HCT116 (cell line): ENCODE data around the gene ZWILCH. TPM values are rescaled to one million over a fixed set of nuclear protein-coding genes. Genes with fewer than 3 reads are reported as not detected.
A peak's percentile ranks its signal among the peaks of the same experiment; 100 is the strongest.

Source experiments
- ATAC-seq: fragments of 200-7000 bp; cut with Tn5 transposase; 2 replicates; pipeline ENCODE4 v1.9.1; 2020; ENCODE audit warnings: mild to moderate bottlenecking, moderate library complexity
- BruUV-seq: library from RNA; stranded (reverse); fragments of 400-500 nt; replicated peaks from 2 replicates; lab custom pipeline; 2021; lab: Mats Ljungman, UMichigan
- CTCF ChIA-PET: fragments of 300-600 bp; sonication (Branson Sonifier 250); formaldehyde crosslinking; loops from one replicate; lab custom pipeline; 2021; ENCODE audit warnings: antibody characterized with exemption; lab: Charles Lee
- POLR2A ChIA-PET: fragments of 300-600, 350-600 bp; sonication (Branson Sonifier 250); formaldehyde crosslinking; loops from one replicate; lab custom pipeline; 2021; ENCODE audit warnings: antibody characterized with exemption; lab: Charles Lee
- RAD21 ChIA-PET, 2 experiments: fragments of 300-600 bp; sonication (Branson Sonifier 250); formaldehyde crosslinking; loops; one replicate each; lab custom pipeline; 2023; ENCODE audit warnings: low total read pairs in 2 of 2; ENCODE audit not compliant: uncharacterized antibody in 2 of 2, unreplicated experiment in 2 of 2, low non-redundant PET in 1 of 2; lab: Charles Lee
- DNase-seq: peaks from one replicate; pipeline ENCODE4 v3.0.0-alpha.2; 2010; ENCODE audit warnings: low read depth, low spot score
- H2AFZ ChIP-seq: fragments of 200-600 bp; shearing (Covaris generic), sonication (generic); 2 replicates; pipeline ENCODE4 v1.6.1; 2017; ENCODE audit warnings: low read depth, mixed run types, mixed read lengths, antibody characterized with exemption, low read length; ENCODE audit not compliant: poor library complexity, severe bottlenecking
- H3K27ac ChIP-seq: 2 replicates; pipeline ENCODE4 v1.5.1; 2012; ENCODE audit warnings: low read depth, low read length
- H3K27me3 ChIP-seq: fragments of 200-600 bp; sonication (generic); 2 replicates; pipeline ENCODE4 v1.6.1; 2016; ENCODE audit warnings: mixed run types, low read length, mixed read lengths; ENCODE audit not compliant: insufficient read depth
- H3K36me3 ChIP-seq, 2 experiments: fragments of 200-500 bp in 1 of 2; fragments of 200-600 bp in 1 of 2; sonication (Bioruptor generic) in 1 of 2; sonication (generic) in 1 of 2; 2 replicates each; pipeline versions ENCODE4 v1.5.1 to v1.6.1; 2014 to 2016; ENCODE audit warnings: low read length in 2 of 2, inconsistent platforms in 1 of 2, mixed read lengths in 1 of 2, mixed run types in 1 of 2; ENCODE audit not compliant: insufficient read depth in 2 of 2, control insufficient read depth in 1 of 2
- H3K4me1 ChIP-seq, 2 experiments: fragments of 200-600 bp in 1 of 2; sonication (generic) in 1 of 2; 2 replicates each; pipeline versions ENCODE4 v1.5.1 to v1.6.1; 2012 to 2017; ENCODE audit warnings: low read length in 2 of 2, inconsistent platforms in 1 of 2, mild to moderate bottlenecking in 1 of 2, mixed read lengths in 1 of 2, mixed run types in 1 of 2, moderate library complexity in 1 of 2; ENCODE audit not compliant: insufficient read depth in 2 of 2, control insufficient read depth in 1 of 2
- H3K4me2 ChIP-seq: fragments of 200-600 bp; sonication (generic); 2 replicates; pipeline ENCODE4 v1.6.1; 2017; ENCODE audit warnings: mixed run types, low read length, mixed read lengths
- H3K4me3 ChIP-seq, 2 experiments: fragments of 200-600 bp in 1 of 2; sonication (generic) in 1 of 2; replicated peaks in 1 of 2; 2 replicates each; pipeline ENCODE4 v1.5.1; 2011 to 2016; ENCODE audit warnings: low read length in 2 of 2, control low read depth in 1 of 2, low read depth in 1 of 2, mild to moderate bottlenecking in 1 of 2, mixed read lengths in 1 of 2, mixed run types in 1 of 2
- H3K79me2 ChIP-seq: fragments of 200-600 bp; sonication (generic); 2 replicates; pipeline ENCODE4 v1.6.1; 2017; ENCODE audit warnings: mild to moderate bottlenecking, mixed run types, low read length, moderate library complexity, mixed read lengths; ENCODE audit not compliant: insufficient read depth
- H3K9ac ChIP-seq: fragments of 200-600 bp; sonication (generic); 2 replicates; pipeline ENCODE4 v1.6.1; 2016; ENCODE audit warnings: low read length, mixed read lengths
- H3K9me2 ChIP-seq: fragments of 200-600 bp; sonication (generic), shearing (Covaris generic); 2 replicates; pipeline ENCODE4 v1.6.1; 2017; ENCODE audit warnings: mixed run types, mild to moderate bottlenecking, moderate library complexity; ENCODE audit not compliant: insufficient read depth
- H3K9me3 ChIP-seq, 2 experiments: fragments of 200-500 bp in 1 of 2; fragments of 200-600 bp in 1 of 2; sonication (Bioruptor generic) in 1 of 2; sonication (generic) in 1 of 2; 2 replicates each; pipeline ENCODE4 v1.6.1; 2014 to 2017; ENCODE audit warnings: low read length in 2 of 2, mixed read lengths in 2 of 2, inconsistent platforms in 1 of 2, low read depth in 1 of 2, mild to moderate bottlenecking in 1 of 2, mixed run types in 1 of 2, moderate library complexity in 1 of 2; ENCODE audit not compliant: control insufficient read depth in 1 of 2, insufficient read depth in 1 of 2
- H4K20me1 ChIP-seq: fragments of 200-600 bp; sonication (generic), shearing (Covaris generic); 2 replicates; pipeline ENCODE4 v1.6.1; 2017; ENCODE audit warnings: mixed run types, mild to moderate bottlenecking, moderate library complexity; ENCODE audit not compliant: insufficient read depth
- CBX3 ChIP-seq: IDR thresholded peaks from 2 replicates; pipeline ENCODE4 v1.6.1; 2012; ENCODE audit warnings: low read depth
- EGR1 ChIP-seq: IDR thresholded peaks from 2 replicates; pipeline ENCODE4 v1.6.1; 2012; ENCODE audit warnings: low read depth
- POLR2A ChIP-seq: IDR thresholded peaks from 2 replicates; pipeline ENCODE4 v1.7.0; 2011; ENCODE audit warnings: borderline replicate concordance; ENCODE audit not compliant: insufficient read depth, insufficient read length; ENCODE audit errors: extremely low read depth
- POLR2AphosphoS5 ChIP-seq: IDR thresholded peaks from 2 replicates; pipeline ENCODE4 v1.6.1; 2011; ENCODE audit warnings: mild to moderate bottlenecking, low read depth, low read length, moderate library complexity
- SIN3A ChIP-seq: IDR thresholded peaks from 2 replicates; pipeline ENCODE4 v1.6.1; 2012; ENCODE audit warnings: low read depth
- SP1 ChIP-seq: IDR thresholded peaks from 2 replicates; pipeline ENCODE4 v1.6.1; 2012; ENCODE audit warnings: low read depth
- YY1 ChIP-seq: IDR thresholded peaks from 2 replicates; pipeline ENCODE4 v1.6.1; 2011; ENCODE audit warnings: low read length, low read depth, moderate library complexity, mild to moderate bottlenecking; ENCODE audit not compliant: insufficient replicate concordance; ENCODE audit errors: extremely low read depth
- ZBTB33 ChIP-seq: IDR thresholded peaks from 2 replicates; pipeline ENCODE4 v1.6.1; 2011; ENCODE audit warnings: mild to moderate bottlenecking, low read length, moderate library complexity; ENCODE audit not compliant: insufficient replicate concordance; ENCODE audit errors: extremely low read depth
- ZFX ChIP-seq: fragments of 450-650 bp; IDR thresholded peaks from 2 replicates; pipeline ENCODE4 v1.6.1; 2017
- intact Hi-C: fragments of 100-400 bp; cut with micrococcal nuclease; formaldehyde crosslinking; loops from 2 replicates; pipeline ENCODE4 v1.10.0; 2022
- total RNA-seq: library from RNA; stranded (reverse); gene quantifications from one replicate; pipeline ENCODE4 v1.2.1, GENCODE V29; 2021; ENCODE audit not compliant: unreplicated experiment
- TF ChIP-seq, protein P1 (sequence below): IDR thresholded peaks from 2 replicates; pipeline ENCODE4 v1.6.1; 2012

ZWILCH gene
- total RNA-seq, 1 experiment from 2014 or later, result 25.8 TPM

DNA sequence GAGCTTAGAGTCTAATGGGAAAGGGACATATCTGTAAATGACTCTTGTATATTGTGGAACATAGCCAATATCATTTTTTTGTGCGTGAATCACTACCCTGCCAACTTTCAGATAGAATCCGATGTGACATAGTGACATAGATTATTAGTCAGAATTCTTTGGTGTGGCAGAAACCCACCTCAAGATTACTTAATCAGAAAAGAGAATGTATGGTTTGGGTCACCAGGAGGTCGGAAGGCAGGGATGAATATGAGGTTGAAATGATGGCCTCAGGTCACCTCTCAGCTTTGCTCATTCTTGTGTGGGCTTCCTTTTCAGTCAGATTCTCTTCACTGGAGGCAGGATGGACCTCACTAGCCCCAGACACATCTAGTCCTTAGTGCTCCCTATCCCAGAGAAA, 48.9 kb upstream of the ZWILCH start:
- ChIA-PET RAD21 (no interaction called here), POLR2A (no interaction called here)
- H3K27ac ChIP-seq, result peak overlapping the region; percentile 24; the same call in 1 of the 2 replicates

More for the DNA sequence above, 48.9 kb upstream of the ZWILCH start:
- H4K20me1 ChIP-seq, result no peaks in the 10 kb centered on the region
- no peaks in the 10 kb centered on the region for H3K79me2 ChIP-seq
- CTCF ChIA-PET, result no interaction called here
- no peaks in the 10 kb centered on the region for H3K9me3 ChIP-seq
- H3K4me3 ChIP-seq, result no peak overlapping the region
- TF ChIP-seq SP1 (no peak), ZBTB33 (no peak), EGR1 (no peak), POLR2AphosphoS5 (no peak), SIN3A (no peak), ZFX (no peak), POLR2A (no peak), YY1 (no peak), CBX3 (no peak)
- TF ChIP-seq, protein P1, sequence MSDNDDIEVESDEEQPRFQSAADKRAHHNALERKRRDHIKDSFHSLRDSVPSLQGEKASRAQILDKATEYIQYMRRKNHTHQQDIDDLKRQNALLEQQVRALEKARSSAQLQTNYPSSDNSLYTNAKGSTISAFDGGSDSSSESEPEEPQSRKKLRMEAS, result no peak
- no peak overlapping the region for H3K9ac ChIP-seq
- H3K27me3 ChIP-seq, result no peaks in the 10 kb centered on the region
- ATAC-seq (peak; percentile 22; the same call in 1 of the 2 replicates), DNase-seq (no peak)
- H2AFZ ChIP-seq, result no peak overlapping the region
- intact Hi-C loops, result no loop called here
- H3K4me1 ChIP-seq, result peaks cover 29 to 62% of the 10 kb centered on the region in 2 experiments
- no peaks in the 10 kb centered on the region for H3K9me2 ChIP-seq
- no peaks in the 10 kb centered on the region; a peak in 1 of 4 replicates for H3K36me3 ChIP-seq
- H3K4me2 ChIP-seq, result peak overlapping the region; percentile 34
- no TSS peak for BruUV-seq
